HepG2 (cell line): Measurements from ENCODE around the gene GRK3. TPM values are rescaled to one million over a fixed set of nuclear protein-coding genes. Genes with fewer than 3 reads are reported as not detected.
A peak's percentile ranks its signal among the peaks of the same experiment; 100 is the strongest.

Experiments
- ATAC-seq: fragments of 200-7000 bp; cut with Tn5 transposase; 3 replicates; pipeline ENCODE4 v1.9.1; 2020; ENCODE audit warnings: mild to moderate bottlenecking, moderate library complexity
- BruUV-seq: library from RNA; stranded (reverse); fragments of 400-500 nt; replicated peaks from 2 replicates; lab custom pipeline; 2021; lab: Mats Ljungman, UMichigan
- CTCF ChIA-PET: fragments of 300-600 bp; formaldehyde crosslinking; extraction: SDS; loops from one replicate; lab custom pipeline; 2021; ENCODE audit warnings: low total read pairs, inconsistent platforms, low intra/inter-chr PET ratio; lab: Yijun Ruan, JAX
- POLR2A ChIA-PET: fragments of 350-600 bp; sonication (Branson Sonifier 250); formaldehyde crosslinking; loops from one replicate; lab custom pipeline; 2020; ENCODE audit warnings: antibody characterized with exemption, inconsistent platforms; lab: Yijun Ruan, JAX
- DNase-seq: peaks from one replicate; pipeline ENCODE4 v3.0.0-alpha.2; 2015; ENCODE audit warnings: low spot score
- FAIRE-seq: peaks from 3 replicates; lab custom pipeline; 2011; peaks lifted over from hg19 to GRCh38; lab: Jason Lieb, UNC
- H2AFZ ChIP-seq: one replicate; pipeline ENCODE4 v1.6.1; 2011; ENCODE audit warnings: low read length, inconsistent platforms
- H3K27ac ChIP-seq: fragments of 300-600 bp; 3 replicates; pipeline ENCODE4 v1.8.0; 2011; ENCODE audit warnings: mixed run types, mild to moderate bottlenecking, mixed read lengths, low read length, inconsistent platforms; ENCODE audit not compliant: insufficient read depth; ENCODE audit errors: extremely low read length
- H3K27me3 ChIP-seq, 2 experiments: fragments of 200-600 bp in 1 of 2; 2 replicates in 1 of 2; 3 replicates in 1 of 2; pipeline versions ENCODE4 v1.6.0 to v1.8.0; 2011; ENCODE audit warnings: low read length in 2 of 2, mild to moderate bottlenecking in 2 of 2, moderate library complexity in 2 of 2, inconsistent platforms in 1 of 2; ENCODE audit not compliant: insufficient read depth in 2 of 2, control insufficient read depth in 1 of 2
- H3K36me3 ChIP-seq, 2 experiments: fragments of 200-600 bp in 1 of 2; replicated peaks in 1 of 2; 2 replicates in 1 of 2; 3 replicates in 1 of 2; pipeline versions ENCODE4 v1.5.1 to v1.8.0; 2011; ENCODE audit warnings: low read length in 2 of 2, inconsistent platforms in 1 of 2; ENCODE audit not compliant: insufficient read depth in 2 of 2, control insufficient read depth in 1 of 2
- H3K4me1 ChIP-seq: 2 replicates; pipeline ENCODE4 v1.5.1; 2012; ENCODE audit warnings: low read length, inconsistent platforms; ENCODE audit not compliant: insufficient read depth
- H3K4me2 ChIP-seq: 2 replicates; pipeline ENCODE4 v1.6.0; 2011; ENCODE audit warnings: low read depth, low read length, inconsistent platforms
- H3K4me3 ChIP-seq, 3 experiments: fragments of 200-600 bp in 1 of 3; sonication (generic), shearing (Covaris generic) in 1 of 3; replicated peaks in 1 of 3; 2 replicates each; pipeline ENCODE4 v1.5.1; 2011 to 2016; ENCODE audit warnings: low read length in 3 of 3, inconsistent platforms in 2 of 3, low read depth in 2 of 3, mild to moderate bottlenecking in 2 of 3, control low read depth in 1 of 3, mixed read lengths in 1 of 3; ENCODE audit not compliant: insufficient read depth in 1 of 3
- H3K79me2 ChIP-seq: one replicate; pipeline ENCODE4 v1.6.1; 2011; ENCODE audit warnings: low read length, inconsistent platforms; ENCODE audit not compliant: insufficient read depth
- H3K9ac ChIP-seq: 2 replicates; pipeline ENCODE4 v1.6.0; 2011; ENCODE audit warnings: mild to moderate bottlenecking, low read depth, low read length, inconsistent platforms; ENCODE audit not compliant: insufficient read depth
- H3K9me3 ChIP-seq: 2 replicates; pipeline ENCODE4 v1.5.1; 2012; ENCODE audit warnings: mild to moderate bottlenecking, low read length
- H4K20me1 ChIP-seq: 2 replicates; pipeline ENCODE4 v1.6.0; 2011; ENCODE audit warnings: inconsistent platforms, mild to moderate bottlenecking, low read length, moderate library complexity; ENCODE audit not compliant: insufficient read depth
- CREB1 ChIP-seq, 2 experiments: fragments of 450-650 bp in 1 of 2; IDR thresholded peaks; 2 replicates each; pipeline ENCODE4 v1.6.1; 2016 to 2017; ENCODE audit warnings: control low read depth in 1 of 2, mild to moderate bottlenecking in 1 of 2, missing compliant biosample characterization in 1 of 2, missing genetic modification characterization in 1 of 2
- FOXA3 ChIP-seq: IDR thresholded peaks from 2 replicates; pipeline ENCODE4 v1.6.1; 2016; ENCODE audit warnings: missing genetic modification reagents, missing compliant biosample characterization
- IRX3 ChIP-seq: sonication (generic); formaldehyde crosslinking; IDR thresholded peaks from 2 replicates; pipeline ENCODE4 v1.8.1; 2023; ENCODE audit warnings: mild to moderate bottlenecking, low read depth, missing genetic modification reagents, borderline replicate concordance
- MED1 ChIP-seq: sonication (generic); formaldehyde crosslinking; IDR thresholded peaks from 2 replicates; pipeline ENCODE4 v1.4.0; 2020; ENCODE audit warnings: missing genetic modification reagents
- NFYC ChIP-seq: IDR thresholded peaks from 2 replicates; pipeline ENCODE4 v1.6.1; 2016; ENCODE audit warnings: missing genetic modification reagents, missing compliant biosample characterization
- ONECUT2 ChIP-seq: sonication (generic); formaldehyde crosslinking; IDR thresholded peaks from 2 replicates; pipeline ENCODE4 v1.4.0; 2020; ENCODE audit warnings: missing genetic modification reagents
- RCOR2 ChIP-seq: IDR thresholded peaks from 2 replicates; pipeline ENCODE4 v1.6.1; 2016; ENCODE audit warnings: missing biosample characterization, missing genetic modification reagents
- SSRP1 ChIP-seq: IDR thresholded peaks from 2 replicates; pipeline ENCODE4 v1.6.1; 2016; ENCODE audit warnings: control low read depth
- TBX3 ChIP-seq: fragments of 450-650 bp; IDR thresholded peaks from 2 replicates; pipeline ENCODE4 v1.6.1; 2017; ENCODE audit warnings: antibody characterized with exemption, mild to moderate bottlenecking, inconsistent platforms, borderline replicate concordance
- ZNF12 ChIP-seq: sonication (generic); formaldehyde crosslinking; IDR thresholded peaks from 2 replicates; pipeline ENCODE4 v1.5.0; 2020; ENCODE audit warnings: missing genetic modification reagents
- ZNF30 ChIP-seq: sonication (generic); formaldehyde crosslinking; IDR thresholded peaks from 2 replicates; pipeline ENCODE4 v1.5.0; 2020; ENCODE audit warnings: mild to moderate bottlenecking, missing genetic modification reagents
- ZNF468 ChIP-seq: sonication (generic); formaldehyde crosslinking; IDR thresholded peaks from 2 replicates; pipeline ENCODE4 v1.8.0; 2022; ENCODE audit warnings: mild to moderate bottlenecking, moderate library complexity, missing genetic modification reagents
- ZNF577 ChIP-seq: sonication (generic); formaldehyde crosslinking; IDR thresholded peaks from 2 replicates; pipeline ENCODE4 v1.4.0; 2020; ENCODE audit warnings: mild to moderate bottlenecking, low read depth, missing genetic modification reagents, borderline replicate concordance
- ZNF607 ChIP-seq: sonication (generic); formaldehyde crosslinking; IDR thresholded peaks from 2 replicates; pipeline ENCODE4 v1.5.1; 2020; ENCODE audit warnings: missing genetic modification reagents, mild to moderate bottlenecking, borderline replicate concordance
- ZNF737 ChIP-seq: sonication (generic); formaldehyde crosslinking; IDR thresholded peaks from 2 replicates; pipeline ENCODE4 v1.5.0; 2020; ENCODE audit warnings: missing genetic modification reagents, mild to moderate bottlenecking, borderline replicate concordance
- in situ Hi-C: cut with HindIII; loops from 2 replicates; pipeline ENCODE4 v1.10.0; 2017; ENCODE audit warnings: low pct_unique_long_range_greater_than_20kb; ENCODE audit not compliant: extremely low pct_ligation_motif_present
- intact Hi-C: fragments of 100-400 bp; cut with micrococcal nuclease; formaldehyde crosslinking; loops from one replicate; pipeline ENCODE4 v1.10.0; 2022; ENCODE audit not compliant: unreplicated experiment
- polyA plus RNA-seq, 8 experiments: library from polyadenylated mRNA; depleted of rRNA in 3 of 8; stranded (reverse) in 7 of 8; unstranded in 1 of 8; fragments of >200 nt; fragmentation: Illumina TruSeq in 4 of 8; extraction: Trizol in 4 of 8; gene quantifications; 2 replicates each; pipeline versions ENCODE4 v1.2.1 to v1.2.3, GENCODE V29; 2011 to 2016; ENCODE audit warnings: low read depth in 4 of 8, missing spikeins in 1 of 8, mixed read lengths in 1 of 8; ENCODE audit not compliant: insufficient read depth in 1 of 8
- total RNA-seq, 5 experiments: library from RNA; depleted of rRNA; stranded (reverse); fragments of >200 nt; fragmentation: Illumina TruSeq; extraction: Trizol; gene quantifications; 2 replicates each; pipeline ENCODE4 v1.2.3, GENCODE V29; 2016; ENCODE audit warnings: low read depth in 1 of 5
- TF ChIP-seq, protein P1 (sequence below): sonication (generic); formaldehyde crosslinking; IDR thresholded peaks from 2 replicates; pipeline ENCODE4 v1.5.0; 2020; ENCODE audit warnings: missing genetic modification reagents, mild to moderate bottlenecking, borderline replicate concordance
- TF ChIP-seq, protein P2 (sequence below): sonication (generic); formaldehyde crosslinking; IDR thresholded peaks from 2 replicates; pipeline ENCODE4 v1.8.0; 2022; ENCODE audit warnings: mild to moderate bottlenecking, missing genetic modification reagents; ENCODE audit not compliant: insufficient replicate concordance
- TF ChIP-seq, protein P3 (sequence below): sonication (generic); formaldehyde crosslinking; IDR thresholded peaks from 2 replicates; pipeline ENCODE4 v1.8.0; 2022; ENCODE audit warnings: missing genetic modification reagents, mild to moderate bottlenecking, inconsistent platforms, borderline replicate concordance
- TF ChIP-seq, protein P4 (sequence below): sonication (generic); formaldehyde crosslinking; conservative IDR thresholded peaks from 2 replicates; pipeline ENCODE4 v1.8.0; 2022; ENCODE audit warnings: mild to moderate bottlenecking, moderate library complexity, missing genetic modification reagents

Gene GRK3
- total and polyA plus RNA-seq, 2 of the 13 experiments (the other 11 are each of a cell fraction or from before 2014, with no cell fraction given): 8.5 to 16.7 TPM

DNA sequence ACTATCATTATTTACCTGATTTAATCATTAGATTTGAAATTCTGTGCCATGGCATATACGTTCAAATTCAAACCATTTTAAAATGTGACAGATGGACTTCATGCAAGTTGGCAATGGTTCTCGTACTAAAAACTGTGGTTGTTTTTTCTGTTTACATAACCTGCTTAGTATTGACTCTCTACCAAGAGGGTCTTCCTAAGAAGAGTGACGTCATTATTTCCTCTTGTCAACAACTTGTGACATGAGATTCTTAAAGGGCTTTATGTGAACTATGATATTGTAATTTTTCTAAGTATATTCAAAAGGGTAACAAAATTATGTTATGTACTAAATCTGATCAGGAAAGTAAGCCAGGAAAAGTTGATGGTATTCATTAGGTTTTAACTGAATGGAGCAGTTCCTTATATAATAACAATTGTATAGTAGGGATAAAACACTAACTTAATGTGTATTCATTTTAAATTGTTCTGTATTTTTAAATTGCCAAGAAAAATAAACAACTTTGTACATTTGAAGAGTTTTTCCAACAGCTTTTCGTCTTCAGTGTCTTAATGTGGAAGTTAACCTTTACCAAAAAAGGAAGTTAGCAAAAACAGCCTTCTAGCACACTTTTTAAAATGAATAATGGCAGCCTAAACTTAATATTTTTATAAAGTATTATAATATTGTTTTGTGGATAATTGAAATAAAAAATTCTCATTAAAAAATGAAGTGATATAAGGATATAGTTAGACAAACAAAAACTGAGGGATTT is 87.0 kb downstream of the GRK3 start (continued):
- no peak for TF ChIP-seq ZNF468 (CRISPR knock-in tag)
- no peak for TF ChIP-seq TBX3
- TF ChIP-seq FOXA3: 0 out of 2 replicates have a peak, but pooled peaks have one; percentile 21
- TF ChIP-seq RCOR2 (CRISPR knock-in tag): no peak
- TF ChIP-seq MED1 (CRISPR knock-in tag): no peak
- TF ChIP-seq NFYC (CRISPR knock-in tag): no peak
- TF ChIP-seq CREB1 (IDR thresholded peaks at IDR 0.05): peak; percentile 84
- TF ChIP-seq CREB1 (CRISPR knock-in tag; IDR thresholded peaks at IDR 0.05): no peak
- TF ChIP-seq, all 625 proteins: peak for 5

DNA sequence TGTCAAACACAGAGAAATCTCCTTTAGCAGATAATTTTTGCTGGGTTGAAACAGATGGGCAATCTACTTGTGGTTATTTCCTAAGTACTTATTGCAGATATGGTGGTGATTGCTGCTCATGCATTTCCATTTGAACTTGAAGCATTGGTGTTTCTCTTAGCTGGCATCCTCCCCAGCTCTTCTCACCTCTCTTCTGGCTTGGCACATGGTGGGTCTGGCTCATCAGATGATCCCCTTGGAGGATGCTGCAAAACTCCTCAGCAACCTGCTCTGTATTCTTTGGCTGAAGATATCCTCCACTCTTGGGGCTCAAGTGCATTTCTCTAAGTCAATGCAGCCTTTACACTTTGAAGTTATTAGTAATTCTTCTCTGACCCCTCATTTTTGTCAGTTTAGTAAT is 90.2 kb downstream of the GRK3 start:
- no peaks in the 10 kb centered on the region for H4K20me1 ChIP-seq
- ChIA-PET POLR2A (no interaction called here), CTCF (no interaction called here)
- in situ Hi-C loops: no loop called here
- no peak overlapping the region for H2AFZ ChIP-seq
- H3K9ac ChIP-seq: no peak overlapping the region
- no peak overlapping the region for H3K4me2 ChIP-seq
- H3K36me3 ChIP-seq: no peaks in the 10 kb centered on the region
- peaks cover 25% of the 10 kb centered on the region for H3K4me1 ChIP-seq
- no peak for DNase-seq
- no peaks in the 10 kb centered on the region for H3K79me2 ChIP-seq
- intact Hi-C loops: no loop called here
- no peaks in the 10 kb centered on the region; a peak in 1 of 5 replicates for H3K27me3 ChIP-seq
- H3K27ac ChIP-seq: no peak overlapping the region
- no TSS peak for BruUV-seq
- no peak overlapping the region for H3K4me3 ChIP-seq
- no peak for TF ChIP-seq ONECUT2 (CRISPR knock-in tag)
- no peak for TF ChIP-seq ZNF12
- no peak for TF ChIP-seq ZNF577 (CRISPR knock-in tag)
- TF ChIP-seq IRX3 (CRISPR knock-in tag): no peak
- no peak for TF ChIP-seq SSRP1 (CRISPR knock-in tag)
- TF ChIP-seq, protein P1, sequence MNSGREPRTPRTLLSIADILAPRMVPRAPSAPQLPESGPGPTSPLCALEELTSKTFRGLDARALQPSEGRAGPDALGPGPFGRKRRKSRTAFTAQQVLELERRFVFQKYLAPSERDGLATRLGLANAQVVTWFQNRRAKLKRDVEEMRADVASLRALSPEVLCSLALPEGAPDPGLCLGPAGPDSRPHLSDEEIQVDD: no peak
- no peak for TF ChIP-seq ZNF607
- no peak for TF ChIP-seq ZNF737
- no peak for TF ChIP-seq ZNF30 (CRISPR knock-in tag)
- TF ChIP-seq, protein P2, sequence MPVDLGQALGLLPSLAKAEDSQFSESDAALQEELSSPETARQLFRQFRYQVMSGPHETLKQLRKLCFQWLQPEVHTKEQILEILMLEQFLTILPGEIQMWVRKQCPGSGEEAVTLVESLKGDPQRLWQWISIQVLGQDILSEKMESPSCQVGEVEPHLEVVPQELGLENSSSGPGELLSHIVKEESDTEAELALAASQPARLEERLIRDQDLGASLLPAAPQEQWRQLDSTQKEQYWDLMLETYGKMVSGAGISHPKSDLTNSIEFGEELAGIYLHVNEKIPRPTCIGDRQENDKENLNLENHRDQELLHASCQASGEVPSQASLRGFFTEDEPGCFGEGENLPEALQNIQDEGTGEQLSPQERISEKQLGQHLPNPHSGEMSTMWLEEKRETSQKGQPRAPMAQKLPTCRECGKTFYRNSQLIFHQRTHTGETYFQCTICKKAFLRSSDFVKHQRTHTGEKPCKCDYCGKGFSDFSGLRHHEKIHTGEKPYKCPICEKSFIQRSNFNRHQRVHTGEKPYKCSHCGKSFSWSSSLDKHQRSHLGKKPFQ (CRISPR knock-in tag): no peak
- TF ChIP-seq, protein P3, sequence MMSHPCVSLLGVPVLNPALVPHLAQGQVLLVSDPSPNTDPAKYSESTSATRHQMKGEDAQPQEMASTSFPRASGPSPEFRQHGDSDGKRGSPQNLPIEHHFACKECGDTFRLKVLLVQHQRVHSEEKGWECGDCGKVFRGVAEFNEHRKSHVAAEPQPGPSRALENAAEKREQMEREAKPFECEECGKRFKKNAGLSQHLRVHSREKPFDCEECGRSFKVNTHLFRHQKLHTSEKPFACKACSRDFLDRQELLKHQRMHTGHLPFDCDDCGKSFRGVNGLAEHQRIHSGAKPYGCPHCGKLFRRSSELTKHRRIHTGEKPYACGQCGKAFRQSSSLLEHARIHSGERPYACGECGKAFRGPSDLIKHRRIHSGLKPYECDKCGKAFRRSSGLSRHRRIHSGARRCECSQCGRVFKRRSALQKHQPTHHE (CRISPR knock-in tag): no peak
- TF ChIP-seq, protein P4, sequence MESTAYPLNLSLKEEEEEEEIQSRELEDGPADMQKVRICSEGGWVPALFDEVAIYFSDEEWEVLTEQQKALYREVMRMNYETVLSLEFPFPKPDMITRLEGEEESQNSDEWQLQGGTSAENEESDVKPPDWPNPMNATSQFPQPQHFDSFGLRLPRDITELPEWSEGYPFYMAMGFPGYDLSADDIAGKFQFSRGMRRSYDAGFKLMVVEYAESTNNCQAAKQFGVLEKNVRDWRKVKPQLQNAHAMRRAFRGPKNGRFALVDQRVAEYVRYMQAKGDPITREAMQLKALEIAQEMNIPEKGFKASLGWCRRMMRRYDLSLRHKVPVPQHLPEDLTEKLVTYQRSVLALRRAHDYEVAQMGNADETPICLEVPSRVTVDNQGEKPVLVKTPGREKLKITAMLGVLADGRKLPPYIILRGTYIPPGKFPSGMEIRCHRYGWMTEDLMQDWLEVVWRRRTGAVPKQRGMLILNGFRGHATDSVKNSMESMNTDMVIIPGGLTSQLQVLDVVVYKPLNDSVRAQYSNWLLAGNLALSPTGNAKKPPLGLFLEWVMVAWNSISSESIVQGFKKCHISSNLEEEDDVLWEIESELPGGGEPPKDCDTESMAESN: no peak
- no peak for ATAC-seq
- no peak for FAIRE-seq
- H3K9me3 ChIP-seq: no peaks in the 10 kb centered on the region
